Left ventricle myocardium superior (tissue), 1 donor: ENCODE data around the gene CARS1. TPM values are rescaled to one million over a fixed set of nuclear protein-coding genes. Genes with fewer than 3 reads are reported as not detected.

ENCODE experiments used
- ATAC-seq: fragments of 200-7000 bp; cut with Tn5 transposase; one replicate; pipeline ENCODE4 v1.9.1; 2020; ENCODE audit warnings: mild to moderate bottlenecking, moderate library complexity
- DNase-seq: peaks from one replicate; pipeline ENCODE4 v3.0.0-alpha.2; 2020
- intact Hi-C: fragments of 100-400 bp; cut with micrococcal nuclease; formaldehyde crosslinking; loops from one replicate; pipeline ENCODE4 v1.11.0; 2022
- total RNA-seq: library from RNA; stranded (reverse); fragmentation: NEBNext Ultra II Directional; extraction: Animal tissue kit (Norgen Biotek cat#: 25700); gene quantifications from one replicate; pipeline ENCODE4 v1.2.1, GENCODE V29; 2021
- donor health status: DM: no; HTN: yes; CAD: no; lungs with severe emphysema.

Gene CARS1
- total RNA-seq, 1 donor from 2014 or later = 12.4 TPM

DNA sequence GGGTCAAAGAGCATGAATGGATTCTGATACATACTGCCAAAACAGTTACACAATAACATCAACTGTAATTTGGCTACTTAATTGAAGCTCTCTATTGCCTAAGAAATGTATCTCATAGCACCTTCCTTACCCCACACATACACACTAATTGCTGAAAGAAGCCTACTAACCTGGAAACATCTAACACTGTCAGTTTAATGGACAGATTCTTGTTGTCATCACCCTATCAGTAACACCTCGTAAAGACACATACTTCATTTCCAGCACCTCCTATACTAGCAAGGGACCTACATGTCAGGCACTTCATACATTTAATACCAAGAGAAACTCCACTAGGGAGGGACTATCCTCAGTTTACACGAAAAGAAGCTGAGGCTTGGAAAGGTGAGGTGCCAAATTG is 75.0 kb downstream of the CARS1 start:
- intact Hi-C loops = no loop called here
- DNase-seq (no peak), ATAC-seq (peak; percentile 30)

DNA sequence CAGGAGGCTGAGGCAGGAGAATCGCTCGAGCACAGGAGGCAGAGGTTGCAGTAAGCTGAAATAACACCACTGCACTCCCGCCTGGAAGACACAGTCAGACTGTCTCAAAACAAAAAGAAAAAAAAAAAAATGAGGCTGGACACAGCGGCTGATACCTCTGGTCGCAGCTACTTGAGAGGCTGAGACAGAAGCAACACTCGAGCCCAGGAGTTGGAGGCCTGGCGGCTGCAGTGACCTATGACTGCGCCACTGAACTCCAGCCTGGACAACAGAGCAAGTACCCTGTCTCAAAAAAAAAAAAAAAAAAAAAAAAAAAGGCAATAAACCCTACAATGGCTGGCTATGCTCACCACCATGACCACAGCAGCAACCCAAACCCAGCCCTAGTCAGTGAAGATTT is 76.1 kb downstream of the CARS1 start:
- intact Hi-C loops = no loop called here
- no peak for DNase-seq
- ATAC-seq = no peak

GRCh38 chr11:2980168-2980840 is 76.9 kb downstream of the CARS1 start:
- DNase-seq = no peak
- no peak for ATAC-seq
- intact Hi-C loops = no loop called here

- DNase-seq = no peak
- intact Hi-C loops = no loop called here
- ATAC-seq = no peak
These were observed 80.1 kb downstream of the CARS1 start for GRCh38 chr11:2977113-2977512.

GRCh38 chr11:2976294-2977063 is 80.7 kb downstream of the CARS1 start:
- ATAC-seq (peak; percentile 37), DNase-seq (no peak)
- intact Hi-C loops = no loop called here

GRCh38 chr11:2975594-2975993 is 81.6 kb downstream of the CARS1 start:
- ATAC-seq (peak; percentile 85), DNase-seq (no peak)
- intact Hi-C loops = no loop called here

GRCh38 chr11:2974272-2974671 is 83.0 kb downstream of the CARS1 start:
- no peak for ATAC-seq
- no peak for DNase-seq
- intact Hi-C loops = no loop called here

DNA sequence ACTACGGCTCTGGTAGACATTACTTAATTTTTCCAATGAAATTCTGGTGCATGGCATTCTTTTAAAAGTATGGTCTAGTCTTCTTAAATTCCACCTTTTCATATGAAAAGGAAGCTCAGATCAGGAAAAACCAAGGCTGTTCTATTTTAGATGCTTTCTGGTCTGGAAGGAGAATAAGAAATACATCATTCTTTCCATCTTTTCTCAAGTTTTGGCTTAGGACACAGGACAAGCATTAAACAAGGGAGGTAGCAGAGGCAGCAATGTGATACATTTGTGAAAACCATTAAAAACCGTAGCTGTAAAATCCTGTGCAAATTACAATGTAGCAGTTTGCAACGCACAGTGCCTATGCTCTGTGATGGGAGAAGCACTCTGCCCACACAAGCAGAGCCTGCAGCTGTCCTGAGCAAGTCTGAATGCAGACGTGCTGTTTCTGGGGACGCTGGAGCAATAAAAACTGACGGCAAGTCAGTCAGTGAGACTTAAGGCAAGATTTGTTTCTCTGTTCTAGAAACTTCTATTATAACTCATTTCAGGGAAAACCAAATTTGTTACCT is 88.8 kb downstream of the CARS1 start:
- DNase-seq = no peak
- intact Hi-C loops = no loop called here
- no peak for ATAC-seq

DNA sequence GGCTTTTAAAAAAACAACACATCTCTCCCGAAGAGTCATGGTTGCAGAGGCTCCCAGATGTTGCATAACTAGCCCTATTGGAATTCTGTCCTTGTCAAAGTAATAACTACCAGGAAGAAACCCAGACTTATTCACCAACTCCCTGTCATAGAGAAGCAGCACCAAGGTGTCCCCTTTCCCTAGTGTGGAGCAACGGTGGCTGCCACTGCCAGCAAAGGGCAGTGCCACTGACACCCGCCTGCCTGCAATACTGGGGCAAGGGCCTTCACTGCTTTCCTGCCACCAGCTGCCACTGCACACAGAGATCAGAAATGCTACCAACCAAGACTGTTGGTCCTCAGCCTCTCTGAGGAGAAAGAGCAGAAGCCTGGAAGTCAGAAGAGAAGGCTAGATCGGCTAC is 92.4 kb downstream of the CARS1 start:
- ATAC-seq (no peak), DNase-seq (no peak)
- intact Hi-C loops = no loop called here

DNA sequence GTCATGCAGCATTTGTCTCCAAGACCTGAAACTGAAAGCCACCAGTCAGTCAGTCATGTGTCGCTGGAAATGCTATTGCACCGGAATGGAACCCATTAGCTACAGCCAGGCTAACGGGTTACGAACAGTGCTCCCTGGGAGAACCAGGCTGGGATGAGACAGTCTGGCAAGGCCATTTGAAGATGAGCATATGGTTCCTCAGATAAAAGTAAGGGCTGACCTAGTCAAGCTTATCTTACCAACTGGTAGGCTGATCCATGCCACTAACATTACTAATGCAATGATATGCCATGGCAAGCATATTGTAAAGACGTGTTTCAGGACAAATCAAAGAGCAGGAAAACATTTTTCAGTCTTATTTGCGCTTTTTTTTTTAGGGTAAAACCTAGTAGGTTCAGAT is 93.5 kb downstream of the CARS1 start:
- intact Hi-C loops = no loop called here
- no peak for DNase-seq
- ATAC-seq = no peak

DNA sequence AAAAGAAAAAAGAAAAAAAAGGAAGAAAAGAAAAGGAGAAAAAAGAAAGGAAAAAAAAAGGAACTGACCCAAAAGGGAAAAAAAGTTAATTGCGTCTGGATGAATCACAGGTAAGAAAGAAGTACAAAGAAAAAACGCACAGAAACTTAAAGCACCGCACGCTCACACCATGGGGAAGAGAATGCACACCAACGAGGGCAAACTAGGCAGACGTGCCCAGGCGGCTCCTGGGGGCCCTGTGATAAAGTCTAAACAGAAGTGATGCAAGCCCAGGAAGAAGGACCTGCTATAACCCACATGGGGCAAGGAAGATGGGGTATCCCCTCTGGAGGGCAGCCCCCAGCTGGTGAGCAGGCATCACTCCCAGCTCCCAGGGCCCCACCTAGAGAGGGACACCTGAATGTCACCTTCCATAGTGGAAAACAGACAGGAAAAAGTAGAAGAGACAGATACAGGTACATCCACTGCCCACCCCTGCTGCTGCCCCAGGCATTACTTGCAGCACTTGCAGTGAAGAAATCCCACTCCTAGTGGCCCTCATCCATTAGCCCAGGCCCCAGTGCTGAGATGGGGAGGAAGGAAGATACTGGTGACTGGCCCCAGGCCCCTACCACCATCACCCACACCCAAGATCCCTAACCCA is 94.0 kb downstream of the CARS1 start:
- ATAC-seq = no peak
- no peak for DNase-seq
- intact Hi-C loops = no loop called here

- DNase-seq = no peak
- intact Hi-C loops = no loop called here
- ATAC-seq = no peak
These were observed 96.1 kb downstream of the CARS1 start for GRCh38 chr11:2961080-2961479.

DNA sequence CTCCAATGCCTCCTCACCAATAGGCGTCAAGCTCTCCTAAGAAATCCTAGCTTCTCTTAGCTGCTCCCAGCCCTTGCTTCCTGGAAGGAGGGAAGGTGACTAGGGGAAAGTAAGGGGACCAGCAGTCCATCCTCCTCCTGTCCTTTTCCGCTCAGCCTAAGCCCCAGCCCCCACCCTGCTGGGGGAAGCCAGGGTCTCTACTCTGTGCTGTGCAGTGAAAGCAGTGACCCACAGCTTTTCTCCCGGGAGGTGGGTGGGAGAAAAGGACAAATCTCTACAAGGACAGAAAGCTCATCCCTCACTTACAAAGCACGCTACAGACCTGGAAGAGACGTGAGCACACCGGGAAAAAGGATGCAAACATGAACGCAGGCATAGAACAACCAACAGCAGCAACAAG is 97.1 kb downstream of the CARS1 start:
- ATAC-seq = peak; percentile 44
- intact Hi-C loops = no loop called here
- no peak for DNase-seq

GRCh38 chr11:2958251-2958650 is 99.0 kb downstream of the CARS1 start:
- DNase-seq (no peak), ATAC-seq (no peak)
- intact Hi-C loops = no loop called here

- DNase-seq (no peak), ATAC-seq (no peak)
- intact Hi-C loops = no loop called here
These were observed 101.2 kb downstream of the CARS1 start for GRCh38 chr11:2955906-2956476.

DNA sequence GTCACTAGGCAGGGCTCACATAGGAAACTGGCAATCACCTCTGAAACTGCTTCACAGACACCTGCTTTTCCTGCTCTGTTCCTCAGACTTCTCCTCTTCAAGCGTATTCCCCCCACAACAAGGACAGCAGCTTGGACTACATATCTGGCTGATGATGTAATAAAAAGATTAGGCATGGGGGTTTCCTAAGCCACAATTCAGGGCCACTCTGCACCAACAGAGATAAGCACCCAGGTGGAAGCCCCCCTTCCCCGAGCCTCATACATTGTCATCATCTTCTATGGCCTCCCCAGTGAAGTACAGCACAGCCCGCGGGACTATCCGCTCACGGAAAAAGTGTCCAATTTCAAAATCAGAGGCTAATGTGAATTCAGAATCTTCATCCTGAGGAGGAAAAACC is 103.0 kb downstream of the CARS1 start:
- intact Hi-C loops = no loop called here
- DNase-seq (no peak), ATAC-seq (no peak)

DNA sequence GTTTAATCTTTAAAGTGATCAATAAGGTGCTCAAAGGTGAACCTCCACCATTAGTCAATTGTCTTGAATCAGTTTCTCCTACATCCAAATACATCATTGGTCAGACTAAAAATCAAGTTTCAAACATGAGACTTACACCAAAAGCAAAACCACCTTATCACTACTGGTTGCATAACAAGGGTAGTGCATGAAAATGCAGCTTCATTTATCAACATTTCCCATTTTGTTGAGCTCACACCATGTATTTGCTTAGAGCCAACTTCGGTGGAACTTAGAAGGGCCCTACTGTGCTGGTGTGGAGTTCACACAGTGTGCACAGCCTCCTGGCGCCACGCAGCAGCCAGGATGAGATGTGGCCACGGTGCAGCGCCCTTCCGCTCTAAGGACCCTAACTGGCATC is 104.9 kb downstream of the CARS1 start:
- intact Hi-C loops = no loop called here
- no peak for ATAC-seq
- no peak for DNase-seq

DNA sequence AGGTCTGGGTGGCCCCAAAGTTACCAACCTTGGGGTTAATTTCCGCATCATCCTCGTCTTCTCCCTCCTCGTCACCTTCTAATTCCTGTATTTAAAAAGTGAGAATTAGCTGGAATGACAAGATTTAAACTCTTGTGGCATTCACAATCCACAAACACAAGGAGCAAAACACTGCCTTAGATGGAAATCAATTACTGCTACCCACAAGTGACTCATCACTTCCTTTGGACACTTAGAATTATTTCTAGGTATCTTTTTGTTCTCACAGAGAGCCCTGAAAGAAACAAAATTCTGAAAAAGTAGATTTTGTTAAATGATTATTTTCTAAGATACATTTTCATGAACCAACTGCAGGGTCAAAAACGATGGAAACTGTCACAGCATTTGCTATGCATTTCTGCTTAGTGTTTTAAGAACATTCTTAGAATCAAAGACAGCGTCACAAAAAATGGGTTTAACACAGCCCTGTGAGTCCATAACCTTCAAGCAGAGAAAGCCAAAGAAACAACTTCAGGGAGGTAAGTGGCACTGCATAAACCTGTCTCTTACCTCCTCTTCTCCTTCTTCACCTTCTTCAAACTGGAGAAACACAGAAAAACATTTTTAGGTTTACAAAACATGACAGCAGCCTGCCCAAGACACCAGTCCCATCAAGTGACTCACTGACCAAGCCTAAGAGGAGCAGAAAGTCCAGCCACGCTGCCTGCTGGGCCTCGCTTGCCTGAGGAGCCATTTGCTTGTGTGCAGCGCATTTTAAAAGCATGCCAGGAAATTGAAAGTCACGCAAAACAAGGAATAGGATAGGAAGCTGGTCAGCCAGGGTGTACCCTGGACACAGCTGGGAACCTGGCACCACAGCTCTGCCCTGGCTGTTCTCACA is 105.8 kb downstream of the CARS1 start:
- DNase-seq (no peak), ATAC-seq (no peak)
- intact Hi-C loops = no loop called here
